RPMI8226 (cell line): Measurements from ENCODE around the gene CACNG6.
"Not testable (repeated sequence)": the region's sequence is repeated elsewhere in the genome, so short reads cannot be mapped to it uniquely, and the experiment has no call there.

Experiments
- DNase-seq: peaks from one replicate; pipeline ENCODE4 v3.0.0-alpha.2; 2015

Gene CACNG6

GRCh38 chr19:53991224-53992113, at the start of gene CACNG6:
Gene CACNG6, plus strand, starts transcription at chr19:53991637. Its CDS starts 1,241 bp downstream, at chr19:53992878.
- DNase-seq, result peak; percentile 90

GRCh38 chr19:53942001-53942786, 49.2 kb upstream of the CACNG6 start:
- DNase-seq, result peak; percentile 62

GRCh38 chr19:53944416-53944815, 47.0 kb upstream of the CACNG6 start:
- DNase-seq, result no peak

- no peak for DNase-seq
Observed at GRCh38 chr19:53944933-53945332, 46.5 kb upstream of the CACNG6 start.

GRCh38 chr19:53945441-53945840, 46.0 kb upstream of the CACNG6 start:
- DNase-seq, result peak; percentile 57

GRCh38 chr19:53945998-53946397, 45.4 kb upstream of the CACNG6 start:
- no peak for DNase-seq

GRCh38 chr19:53947624-53948023, 43.8 kb upstream of the CACNG6 start:
- no peak for DNase-seq

- DNase-seq, result not testable (repeated sequence)
Observed at GRCh38 chr19:53948611-53949010, 42.8 kb upstream of the CACNG6 start.

- no peak for DNase-seq
Observed at GRCh38 chr19:53951436-53951835, 40.0 kb upstream of the CACNG6 start.

- no peak for DNase-seq
Observed at GRCh38 chr19:53951947-53952346, 39.5 kb upstream of the CACNG6 start.

GRCh38 chr19:53953383-53953782, 38.1 kb upstream of the CACNG6 start:
- DNase-seq, result no peak

- DNase-seq, result no peak
Observed at GRCh38 chr19:53957448-53958167, 33.8 kb upstream of the CACNG6 start.

- DNase-seq, result peak; percentile 47
Observed at GRCh38 chr19:53958168-53958571, 33.3 kb upstream of the CACNG6 start.

- no peak for DNase-seq
Observed at GRCh38 chr19:53958823-53959757, 32.3 kb upstream of the CACNG6 start.

GRCh38 chr19:53960187-53960586, 31.2 kb upstream of the CACNG6 start:
- no peak for DNase-seq

GRCh38 chr19:53960886-53961285, 30.6 kb upstream of the CACNG6 start:
- DNase-seq, result no peak

- DNase-seq, result no peak
Observed at GRCh38 chr19:53961523-53962356, 29.7 kb upstream of the CACNG6 start.

GRCh38 chr19:53962887-53963431, 28.5 kb upstream of the CACNG6 start, which contains the start of gene CACNG8:
Gene CACNG8, plus strand, starts transcription at chr19:53962937.
- no peak for DNase-seq

- peak; percentile 30 for DNase-seq
Observed at GRCh38 chr19:53965091-53965490, 26.3 kb upstream of the CACNG6 start.

GRCh38 chr19:53966931-53967330, 24.5 kb upstream of the CACNG6 start:
- DNase-seq, result no peak

- no peak for DNase-seq
Observed at GRCh38 chr19:53969366-53969765, 22.1 kb upstream of the CACNG6 start.
